Mesenchymal stem cell (in vitro differentiated cells and primary cell): ENCODE measurements around the gene TTC13.

Experiments
- DNase-seq: peaks from one replicate; pipeline ENCODE4 v3.0.0-alpha.2; 2013
- H2AFZ ChIP-seq: one replicate; pipeline ENCODE4 v1.6.1; 2013; ENCODE audit warnings: low read depth, mild to moderate bottlenecking, control low read depth, inconsistent platforms, low read length, moderate library complexity
- H2AK5ac ChIP-seq: 2 replicates; pipeline ENCODE4 v1.6.1; 2013; ENCODE audit warnings: low read length, moderate library complexity, mild to moderate bottlenecking, inconsistent platforms; ENCODE audit not compliant: severe bottlenecking
- H2BK120ac ChIP-seq: one replicate; pipeline ENCODE4 v1.6.1; 2013; ENCODE audit warnings: low read depth, mild to moderate bottlenecking, inconsistent platforms, low read length, moderate library complexity
- H2BK12ac ChIP-seq, 2 experiments: one replicate each; pipeline ENCODE4 v1.6.1; 2013; ENCODE audit warnings: inconsistent platforms in 2 of 2, low read length in 2 of 2, mild to moderate bottlenecking in 2 of 2, moderate library complexity in 2 of 2, control low read depth in 1 of 2
- H2BK15ac ChIP-seq: one replicate; pipeline ENCODE4 v1.6.1; 2013; ENCODE audit warnings: mild to moderate bottlenecking, low read depth, inconsistent platforms; ENCODE audit not compliant: poor library complexity, severe bottlenecking
- H2BK5ac ChIP-seq: 2 replicates; pipeline ENCODE4 v1.6.1; 2013; ENCODE audit warnings: low read depth, mild to moderate bottlenecking, low read length, control low read depth, inconsistent platforms; ENCODE audit not compliant: poor library complexity, severe bottlenecking
- H3K14ac ChIP-seq, 2 experiments: one replicate each; pipeline ENCODE4 v1.6.1; 2013; ENCODE audit warnings: inconsistent platforms in 2 of 2, low read length in 2 of 2, control low read depth in 1 of 2, mild to moderate bottlenecking in 1 of 2, moderate library complexity in 1 of 2
- H3K18ac ChIP-seq, 2 experiments: one replicate each; pipeline ENCODE4 v1.6.1; 2013; ENCODE audit warnings: inconsistent platforms in 2 of 2, low read length in 2 of 2, control low read depth in 1 of 2, low read depth in 1 of 2, mild to moderate bottlenecking in 1 of 2
- H3K23ac ChIP-seq, 2 experiments: one replicate each; pipeline ENCODE4 v1.6.1; 2013; ENCODE audit warnings: inconsistent platforms in 2 of 2, low read length in 2 of 2, mild to moderate bottlenecking in 2 of 2, moderate library complexity in 2 of 2, control low read depth in 1 of 2
- H3K27ac ChIP-seq: 2 replicates; pipeline ENCODE4 v1.5.1; 2013; ENCODE audit warnings: mild to moderate bottlenecking, moderate library complexity, low read length, control low read depth, inconsistent platforms; ENCODE audit not compliant: poor library complexity, severe bottlenecking
- H3K27me3 ChIP-seq, 2 experiments: 2 replicates each; pipeline versions ENCODE4 v1.6.1 to v1.7.0; 2013; ENCODE audit warnings: low read length in 2 of 2, mild to moderate bottlenecking in 2 of 2, moderate library complexity in 2 of 2, control low read depth in 1 of 2, inconsistent platforms in 1 of 2; ENCODE audit not compliant: control insufficient read depth in 1 of 2, insufficient read depth in 1 of 2
- H3K36me3 ChIP-seq, 2 experiments: 2 replicates each; pipeline versions ENCODE4 v1.6.1 to v1.7.0; 2013; ENCODE audit warnings: low read length in 2 of 2, control low read depth in 1 of 2, inconsistent platforms in 1 of 2, low read depth in 1 of 2, mild to moderate bottlenecking in 1 of 2; ENCODE audit not compliant: insufficient read depth in 2 of 2, control insufficient read depth in 1 of 2
- H3K4ac ChIP-seq, 2 experiments: one replicate each; pipeline ENCODE4 v1.6.1; 2013; ENCODE audit warnings: inconsistent platforms in 2 of 2, low read length in 2 of 2, mild to moderate bottlenecking in 2 of 2, moderate library complexity in 2 of 2, control low read depth in 1 of 2, low read depth in 1 of 2
- H3K4me1 ChIP-seq: 2 replicates; pipeline ENCODE4 v1.6.1; 2013; ENCODE audit warnings: low read depth, low read length, control low read depth; ENCODE audit not compliant: control insufficient read depth, insufficient read depth
- H3K4me2 ChIP-seq: 2 replicates; pipeline ENCODE4 v1.6.1; 2013; ENCODE audit warnings: low read length, mild to moderate bottlenecking, inconsistent platforms; ENCODE audit not compliant: poor library complexity, severe bottlenecking
- H3K4me3 ChIP-seq, 2 experiments: 2 replicates each; pipeline versions ENCODE4 v1.5.1 to v1.7.0; 2013; ENCODE audit warnings: low read length in 2 of 2, mild to moderate bottlenecking in 2 of 2, control low read depth in 1 of 2, low read depth in 1 of 2; ENCODE audit not compliant: insufficient read depth in 1 of 2
- H3K79me1 ChIP-seq: replicated peaks from 2 replicates; pipeline ENCODE4 v1.6.1; 2013; ENCODE audit warnings: mild to moderate bottlenecking, control low read depth, low read length, inconsistent platforms; ENCODE audit not compliant: poor library complexity, severe bottlenecking
- H3K9ac ChIP-seq: 2 replicates; pipeline ENCODE4 v1.7.0; 2013; ENCODE audit warnings: mild to moderate bottlenecking, low read length, moderate library complexity
- H3K9me3 ChIP-seq: 2 replicates; pipeline ENCODE4 v1.7.0; 2013; ENCODE audit warnings: mild to moderate bottlenecking, low read length; ENCODE audit not compliant: control insufficient read depth
- H4K8ac ChIP-seq: one replicate; pipeline ENCODE4 v1.6.1; 2013; ENCODE audit warnings: inconsistent platforms, mild to moderate bottlenecking, low read length, moderate library complexity
- H4K91ac ChIP-seq: one replicate; pipeline ENCODE4 v1.6.1; 2013; ENCODE audit warnings: mild to moderate bottlenecking, low read length, inconsistent platforms
- whole genome bisulfite sequencing: methylation state at CpG from one replicate; pipeline ENCODE4 v1.1.7; 2013; ENCODE audit warnings: mixed read lengths; 5-methylcytosine and 5-hydroxymethylcytosine counted together

TTC13 gene

DNA sequence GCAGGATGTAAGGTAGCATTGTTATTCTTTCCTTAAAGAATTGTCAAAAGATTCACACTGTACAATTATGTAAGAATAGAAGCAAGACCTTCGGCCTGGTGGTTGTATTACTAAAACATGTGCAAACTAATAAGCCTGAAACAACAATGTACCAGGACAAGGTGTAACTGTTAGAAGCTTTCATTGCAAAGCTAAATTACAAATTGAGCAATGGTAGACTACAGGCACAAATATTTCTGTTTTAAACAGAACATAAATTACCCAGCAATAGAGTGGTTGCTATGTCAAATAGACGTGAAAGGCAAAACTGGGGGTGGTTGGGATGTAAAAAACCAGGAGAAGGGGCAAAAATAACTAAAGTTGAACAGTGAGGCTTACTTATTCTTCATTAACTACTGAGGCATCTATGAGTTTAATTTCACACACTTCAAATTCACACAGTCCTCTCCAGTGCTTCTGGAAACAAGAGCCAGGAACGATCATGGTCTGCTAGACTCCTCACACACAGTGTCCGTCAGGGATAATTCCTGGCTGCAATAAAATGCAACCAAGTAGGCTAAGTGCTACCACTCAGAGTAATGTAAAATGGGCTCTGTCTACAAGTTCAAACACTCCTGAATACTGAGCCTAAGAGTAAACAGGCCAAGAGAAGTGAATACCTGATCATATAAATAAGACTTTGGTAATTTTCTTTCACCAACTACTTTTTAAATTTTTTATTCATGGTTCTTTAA is 71.0 kb downstream of the TTC13 start:
- 52% methylated on average over 2 of the region's 4 CpGs for WGBS

GRCh38 chr1:230906226-230906625 is 72.4 kb downstream of the TTC13 start:
- H3K27me3 ChIP-seq: no peaks in the 10 kb centered on the region
- no peak overlapping the region for H3K18ac ChIP-seq
- no peak overlapping the region for H2BK12ac ChIP-seq
- no peaks in the 10 kb centered on the region for H3K79me1 ChIP-seq
- H3K4me2 ChIP-seq: no peak overlapping the region
- H3K27ac ChIP-seq: no peak overlapping the region
- H2AK5ac ChIP-seq: no peak overlapping the region
- DNase-seq: no peak
- peaks cover 8 to 29% of the 10 kb centered on the region in 2 experiments for H3K36me3 ChIP-seq
- no peak overlapping the region for H4K91ac ChIP-seq
- no peak overlapping the region for H3K4ac ChIP-seq
- H3K14ac ChIP-seq: no peak overlapping the region
- H2BK120ac ChIP-seq: no peak overlapping the region
- no peak overlapping the region for H2AFZ ChIP-seq
- no peak overlapping the region for H4K8ac ChIP-seq
- H3K9ac ChIP-seq: peak overlapping the region; percentile 71
- H2BK15ac ChIP-seq: no peak overlapping the region
- no peak overlapping the region for H3K4me3 ChIP-seq
- no peaks in the 10 kb centered on the region for H3K4me1 ChIP-seq
- WGBS: 100% methylated on average over 1 of the region's 2 CpGs
- H3K23ac ChIP-seq: no peak overlapping the region
- no peak overlapping the region for H2BK5ac ChIP-seq
- H3K9me3 ChIP-seq: no peaks in the 10 kb centered on the region

More for the DNA sequence above, 71.0 kb downstream of the TTC13 start:
- no peak overlapping the region for H2AFZ ChIP-seq
- no peak overlapping the region for H2BK12ac ChIP-seq
- H3K27me3 ChIP-seq: no peaks in the 10 kb centered on the region
- DNase-seq: peak; percentile 22
- no peak overlapping the region for H3K27ac ChIP-seq
- H3K36me3 ChIP-seq: peaks cover 8 to 38% of the 10 kb centered on the region in 2 experiments
- H3K18ac ChIP-seq: no peak overlapping the region
- H3K4ac ChIP-seq: no peak overlapping the region
- H3K79me1 ChIP-seq: no peaks in the 10 kb centered on the region
- H3K14ac ChIP-seq: no peak overlapping the region
- H4K91ac ChIP-seq: no peak overlapping the region
- no peak overlapping the region for H3K23ac ChIP-seq
- H2BK120ac ChIP-seq: no peak overlapping the region
- H3K9me3 ChIP-seq: no peaks in the 10 kb centered on the region
- H3K4me1 ChIP-seq: no peaks in the 10 kb centered on the region
- no peak overlapping the region for H4K8ac ChIP-seq
- H2BK5ac ChIP-seq: no peak overlapping the region
- no peak overlapping the region for H3K4me2 ChIP-seq
- H2AK5ac ChIP-seq: no peak overlapping the region
- no peak overlapping the region for H3K4me3 ChIP-seq
- no peak overlapping the region for H2BK15ac ChIP-seq
- H3K9ac ChIP-seq: no peak overlapping the region

GRCh38 chr1:230905733-230906132 is 72.9 kb downstream of the TTC13 start:
- no peaks in the 10 kb centered on the region for H3K27me3 ChIP-seq
- no peak overlapping the region for H2BK12ac ChIP-seq
- H3K9ac ChIP-seq: peak overlapping the region; percentile 71
- H2BK5ac ChIP-seq: no peak overlapping the region
- H3K27ac ChIP-seq: no peak overlapping the region
- H4K8ac ChIP-seq: no peak overlapping the region
- no peak overlapping the region for H3K23ac ChIP-seq
- peak; percentile 15 for DNase-seq
- H3K18ac ChIP-seq: peak overlapping the region in 1 of 2 experiments; percentile 29
- H3K9me3 ChIP-seq: no peaks in the 10 kb centered on the region
- no peak overlapping the region for H2AFZ ChIP-seq
- no peak overlapping the region for H3K4me2 ChIP-seq
- no peak overlapping the region for H4K91ac ChIP-seq
- H2AK5ac ChIP-seq: no peak overlapping the region
- peak overlapping the region in 1 of 2 experiments; percentile 18 for H3K4ac ChIP-seq
- no peaks in the 10 kb centered on the region for H3K4me1 ChIP-seq
- WGBS: 72% methylated on average over 4 of the region's 5 CpGs
- no peak overlapping the region for H2BK15ac ChIP-seq
- H2BK120ac ChIP-seq: no peak overlapping the region
- no peak overlapping the region for H3K14ac ChIP-seq
- no peak overlapping the region for H3K4me3 ChIP-seq
- no peaks in the 10 kb centered on the region for H3K79me1 ChIP-seq
- peaks cover 8 to 24% of the 10 kb centered on the region in 2 experiments for H3K36me3 ChIP-seq

- no peak overlapping the region for H3K27ac ChIP-seq
- no peak overlapping the region for H3K18ac ChIP-seq
- H2AK5ac ChIP-seq: no peak overlapping the region
- no peak overlapping the region for H2BK120ac ChIP-seq
- H2BK5ac ChIP-seq: no peak overlapping the region
- no peak overlapping the region for H3K4me3 ChIP-seq
- H2AFZ ChIP-seq: no peak overlapping the region
- H2BK12ac ChIP-seq: no peak overlapping the region
- H3K9me3 ChIP-seq: no peaks in the 10 kb centered on the region
- no peaks in the 10 kb centered on the region for H3K4me1 ChIP-seq
- H3K9ac ChIP-seq: no peak overlapping the region
- H3K4me2 ChIP-seq: no peak overlapping the region
- 97% methylated on average over 22 of the region's 22 CpGs for WGBS
- H3K14ac ChIP-seq: no peak overlapping the region
- H4K91ac ChIP-seq: no peak overlapping the region
- H2BK15ac ChIP-seq: no peak overlapping the region
- H3K36me3 ChIP-seq: peaks cover 0 to under 1% of the 10 kb centered on the region in 2 experiments
- H4K8ac ChIP-seq: no peak overlapping the region
- no peak overlapping the region for H3K23ac ChIP-seq
- no peaks in the 10 kb centered on the region for H3K27me3 ChIP-seq
- no peak for DNase-seq
- no peak overlapping the region for H3K4ac ChIP-seq
- no peaks in the 10 kb centered on the region for H3K79me1 ChIP-seq
Observed at GRCh38 chr1:230902349-230902923, 76.2 kb downstream of the TTC13 start.
